ENCODE measurements around the gene ADD3.

Gene ADD3

GRCh38 chr10:110087682-110088081, 79.9 kb downstream of the ADD3 start:
- Histone ChIP-seq H3K79me2 (ENCODE audit: control insufficient read depth, insufficient read depth, low read length, unreplicated experiment) (peaks cover 32% of the 10 kb centered on the region), H3K27ac (ENCODE audit: low read depth, low read length) (no peak overlapping the region), H2AFZ (ENCODE audit: low read length, unreplicated experiment) (no peak overlapping the region), H3K4me1 (ENCODE audit: control insufficient read depth, insufficient read depth, low read length, unreplicated experiment) (peaks cover 18% of the 10 kb centered on the region), H3K36me3 (ENCODE audit: insufficient read depth, low read length) (no peaks in the 10 kb centered on the region), H3K27me3 (ENCODE audit: insufficient read depth, low read length) (no peaks in the 10 kb centered on the region), H3K4me3 (ENCODE audit: low read depth, low read length) (no peak overlapping the region)

GRCh38 chr10:110088367-110089104, 80.8 kb downstream of the ADD3 start:
- Histone ChIP-seq H2AFZ (ENCODE audit: low read length, unreplicated experiment) (no peak overlapping the region), H3K36me3 (ENCODE audit: insufficient read depth, low read length) (no peaks in the 10 kb centered on the region), H3K27ac (ENCODE audit: low read depth, low read length) (no peak overlapping the region), H3K79me2 (ENCODE audit: control insufficient read depth, insufficient read depth, low read length, unreplicated experiment) (peaks cover 27% of the 10 kb centered on the region), H3K27me3 (ENCODE audit: insufficient read depth, low read length) (no peaks in the 10 kb centered on the region), H3K4me3 (ENCODE audit: low read depth, low read length) (no peak overlapping the region), H3K4me1 (ENCODE audit: control insufficient read depth, insufficient read depth, low read length, unreplicated experiment) (peaks cover 9% of the 10 kb centered on the region)

- H3K4me3 ChIP-seq (ENCODE audit: low read depth, low read length): no peak overlapping the region
- peaks cover 33% of the 10 kb centered on the region for H3K79me2 ChIP-seq (ENCODE audit: control insufficient read depth, insufficient read depth, low read length, unreplicated experiment)
- no peaks in the 10 kb centered on the region for H3K27me3 ChIP-seq (ENCODE audit: insufficient read depth, low read length)
- H3K27ac ChIP-seq (ENCODE audit: low read depth, low read length): no peak overlapping the region
- H2AFZ ChIP-seq (ENCODE audit: low read length, unreplicated experiment): no peak overlapping the region
- no peaks in the 10 kb centered on the region for H3K4me1 ChIP-seq (ENCODE audit: control insufficient read depth, insufficient read depth, low read length, unreplicated experiment)
- no peaks in the 10 kb centered on the region for H3K36me3 ChIP-seq (ENCODE audit: insufficient read depth, low read length)
These were observed 84.0 kb downstream of the ADD3 start for GRCh38 chr10:110091830-110092229.

GRCh38 chr10:110093722-110094121, 85.9 kb downstream of the ADD3 start:
- Histone ChIP-seq H3K27ac (ENCODE audit: low read depth, low read length) (no peak overlapping the region), H3K79me2 (ENCODE audit: control insufficient read depth, insufficient read depth, low read length, unreplicated experiment) (peaks cover 30% of the 10 kb centered on the region), H3K36me3 (ENCODE audit: insufficient read depth, low read length) (no peaks in the 10 kb centered on the region), H3K27me3 (ENCODE audit: insufficient read depth, low read length) (no peaks in the 10 kb centered on the region), H3K4me1 (ENCODE audit: control insufficient read depth, insufficient read depth, low read length, unreplicated experiment) (no peaks in the 10 kb centered on the region), H3K4me3 (ENCODE audit: low read depth, low read length) (no peak overlapping the region), H2AFZ (ENCODE audit: low read length, unreplicated experiment) (no peak overlapping the region)

DNA sequence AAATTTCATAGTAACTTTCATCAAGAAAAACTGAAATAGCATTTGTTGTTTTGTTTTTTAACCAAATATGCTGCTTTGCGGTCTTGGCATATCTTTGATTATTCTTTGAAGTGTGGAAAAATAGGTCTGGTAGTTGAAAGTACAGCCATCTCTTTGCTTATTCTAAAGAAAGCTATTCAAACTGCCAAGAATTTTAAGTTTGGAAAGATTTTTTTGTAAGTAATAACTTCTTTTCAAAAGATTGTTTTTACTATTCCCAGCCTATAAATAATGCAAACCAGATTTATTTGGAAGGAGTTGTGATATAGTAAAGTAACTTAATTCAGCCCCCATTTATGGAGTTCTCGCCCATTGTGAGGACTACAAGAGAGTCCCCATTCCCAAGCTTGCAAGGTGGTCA, 87.0 kb downstream of the ADD3 start:
- no peak overlapping the region for H2AFZ ChIP-seq (ENCODE audit: low read length, unreplicated experiment)

DNA sequence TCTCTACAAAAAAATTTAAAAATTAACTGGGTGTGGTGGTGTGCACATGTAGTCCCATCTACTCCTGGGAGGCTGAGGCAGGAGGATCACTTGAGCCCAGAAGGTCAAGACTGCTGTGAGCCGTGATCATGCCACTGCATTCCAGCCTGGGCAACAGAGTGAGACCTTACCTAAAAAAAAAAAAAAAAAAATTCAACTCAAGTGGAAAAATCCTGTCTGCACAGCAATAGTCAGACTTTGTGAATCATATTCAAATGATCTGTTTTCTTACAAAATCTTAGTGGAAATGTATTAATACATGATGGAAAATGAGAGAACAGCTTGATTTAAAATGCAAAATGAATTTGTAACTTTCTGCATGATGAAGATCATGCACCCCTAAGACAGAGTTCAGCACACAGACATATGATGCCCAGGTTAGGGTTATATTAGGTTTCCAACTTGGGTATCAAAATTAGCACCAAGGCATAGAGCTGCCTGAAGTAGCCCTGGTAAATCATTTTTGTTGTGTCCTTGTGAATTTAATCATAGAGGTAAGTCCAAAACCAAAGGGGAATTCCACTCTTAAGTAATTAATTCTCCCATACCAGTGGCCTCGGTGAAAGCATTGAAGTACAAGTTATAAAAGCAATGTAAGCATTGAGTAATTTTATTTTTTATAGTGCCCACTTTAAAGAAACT, 93.8 kb downstream of the ADD3 start:
- Histone ChIP-seq H3K27ac (ENCODE audit: low read depth, low read length) (no peak overlapping the region), H3K79me2 (ENCODE audit: control insufficient read depth, insufficient read depth, low read length, unreplicated experiment) (peaks cover 12% of the 10 kb centered on the region), H3K4me3 (ENCODE audit: low read depth, low read length) (no peak overlapping the region), H2AFZ (ENCODE audit: low read length, unreplicated experiment) (no peak overlapping the region), H3K27me3 (ENCODE audit: insufficient read depth, low read length) (no peaks in the 10 kb centered on the region), H3K4me1 (ENCODE audit: control insufficient read depth, insufficient read depth, low read length, unreplicated experiment) (no peaks in the 10 kb centered on the region), H3K36me3 (ENCODE audit: insufficient read depth, low read length) (peaks cover 7% of the 10 kb centered on the region; the same call in 1 of the 2 replicates)

More for the DNA sequence above, 87.0 kb downstream of the ADD3 start:
- Histone ChIP-seq H3K27ac (ENCODE audit: low read depth, low read length) (no peak overlapping the region), H3K27me3 (ENCODE audit: insufficient read depth, low read length) (no peaks in the 10 kb centered on the region), H3K36me3 (ENCODE audit: insufficient read depth, low read length) (no peaks in the 10 kb centered on the region), H3K4me1 (ENCODE audit: control insufficient read depth, insufficient read depth, low read length, unreplicated experiment) (no peaks in the 10 kb centered on the region), H3K4me3 (ENCODE audit: low read depth, low read length) (no peak overlapping the region), H3K79me2 (ENCODE audit: control insufficient read depth, insufficient read depth, low read length, unreplicated experiment) (peaks cover 30% of the 10 kb centered on the region)

DNA sequence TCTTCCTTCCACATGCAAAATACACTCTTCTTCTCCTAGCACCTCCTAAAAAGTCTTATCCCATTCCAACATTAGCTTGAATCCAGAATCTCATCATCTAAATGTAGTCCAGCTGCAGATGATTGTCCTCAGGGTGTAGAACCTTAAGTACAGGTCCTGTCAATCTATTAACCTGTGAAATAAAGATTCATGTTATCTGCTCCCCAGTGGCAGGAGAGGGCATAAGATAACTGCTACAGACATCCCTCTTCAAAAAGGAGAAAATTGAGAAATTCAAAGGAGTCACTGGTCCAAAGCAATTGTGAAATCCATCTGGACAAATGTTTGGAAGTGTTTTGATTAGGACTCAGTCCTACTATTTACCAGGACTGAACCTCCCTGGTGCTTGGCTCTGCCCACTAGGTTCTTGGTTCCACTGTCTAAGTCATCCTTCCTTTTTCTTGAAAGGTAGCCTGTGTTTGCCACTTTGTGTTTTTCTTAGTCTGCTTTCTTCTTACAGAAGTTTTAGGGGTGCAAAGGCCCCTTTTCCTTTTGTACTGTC, 96.2 kb downstream of the ADD3 start:
- peaks cover 15% of the 10 kb centered on the region for H3K36me3 ChIP-seq (ENCODE audit: insufficient read depth, low read length)

GRCh38 chr10:110105873-110106272, 98.1 kb downstream of the ADD3 start:
- Histone ChIP-seq H3K27ac (ENCODE audit: low read depth, low read length) (no peak overlapping the region), H2AFZ (ENCODE audit: low read length, unreplicated experiment) (no peak overlapping the region), H3K4me3 (ENCODE audit: low read depth, low read length) (no peak overlapping the region), H3K36me3 (ENCODE audit: insufficient read depth, low read length) (peaks cover 17% of the 10 kb centered on the region), H3K79me2 (ENCODE audit: control insufficient read depth, insufficient read depth, low read length, unreplicated experiment) (no peaks in the 10 kb centered on the region), H3K4me1 (ENCODE audit: control insufficient read depth, insufficient read depth, low read length, unreplicated experiment) (no peaks in the 10 kb centered on the region), H3K27me3 (ENCODE audit: insufficient read depth, low read length) (no peaks in the 10 kb centered on the region)

More for the DNA sequence above, 96.2 kb downstream of the ADD3 start:
- Histone ChIP-seq H3K27ac (ENCODE audit: low read depth, low read length) (no peak overlapping the region), H3K4me3 (ENCODE audit: low read depth, low read length) (no peak overlapping the region), H2AFZ (ENCODE audit: low read length, unreplicated experiment) (no peak overlapping the region), H3K27me3 (ENCODE audit: insufficient read depth, low read length) (no peaks in the 10 kb centered on the region), H3K79me2 (ENCODE audit: control insufficient read depth, insufficient read depth, low read length, unreplicated experiment) (no peaks in the 10 kb centered on the region), H3K4me1 (ENCODE audit: control insufficient read depth, insufficient read depth, low read length, unreplicated experiment) (no peaks in the 10 kb centered on the region)

DNA sequence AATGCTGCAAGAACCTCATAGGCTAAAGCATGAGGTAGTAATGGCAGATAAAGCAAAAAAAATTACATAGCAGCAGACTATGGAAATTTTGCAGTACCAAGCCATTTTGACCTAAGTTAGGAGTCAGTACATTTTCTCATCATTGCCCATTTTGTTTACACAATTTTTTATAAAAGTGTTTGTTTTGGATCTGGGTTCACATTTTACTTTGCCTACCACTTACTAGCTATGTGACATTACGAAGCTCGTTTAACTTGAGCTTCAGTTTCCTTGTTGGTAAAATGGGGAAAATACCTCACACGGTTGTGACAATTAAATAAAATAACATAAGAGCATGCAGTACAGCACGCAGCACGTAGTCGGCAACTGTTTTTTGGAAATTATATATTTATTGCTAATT, 99.6 kb downstream of the ADD3 start:
- H3K27me3 ChIP-seq (ENCODE audit: insufficient read depth, low read length): no peaks in the 10 kb centered on the region
- no peak overlapping the region for H3K4me3 ChIP-seq (ENCODE audit: low read depth, low read length)
- no peaks in the 10 kb centered on the region for H3K4me1 ChIP-seq (ENCODE audit: control insufficient read depth, insufficient read depth, low read length, unreplicated experiment)
- H2AFZ ChIP-seq (ENCODE audit: low read length, unreplicated experiment): no peak overlapping the region
- H3K27ac ChIP-seq (ENCODE audit: low read depth, low read length): no peak overlapping the region
- peaks cover 17% of the 10 kb centered on the region for H3K36me3 ChIP-seq (ENCODE audit: insufficient read depth, low read length)
- no peaks in the 10 kb centered on the region for H3K79me2 ChIP-seq (ENCODE audit: control insufficient read depth, insufficient read depth, low read length, unreplicated experiment)

- H3K36me3 ChIP-seq (ENCODE audit: insufficient read depth, low read length): peaks cover 21% of the 10 kb centered on the region
These were observed 100.1 kb downstream of the ADD3 start for GRCh38 chr10:110107887-110108286.

GRCh38 chr10:110109511-110109910, 101.7 kb downstream of the ADD3 start:
- Histone ChIP-seq H3K4me1 (ENCODE audit: control insufficient read depth, insufficient read depth, low read length, unreplicated experiment) (no peaks in the 10 kb centered on the region), H3K36me3 (ENCODE audit: insufficient read depth, low read length) (peaks cover 24% of the 10 kb centered on the region), H2AFZ (ENCODE audit: low read length, unreplicated experiment) (no peak overlapping the region), H3K27ac (ENCODE audit: low read depth, low read length) (no peak overlapping the region), H3K27me3 (ENCODE audit: insufficient read depth, low read length) (no peaks in the 10 kb centered on the region), H3K4me3 (ENCODE audit: low read depth, low read length) (no peak overlapping the region), H3K79me2 (ENCODE audit: control insufficient read depth, insufficient read depth, low read length, unreplicated experiment) (no peaks in the 10 kb centered on the region)

More at GRCh38 chr10:110107887-110108286, 100.1 kb downstream of the ADD3 start:
- H2AFZ ChIP-seq (ENCODE audit: low read length, unreplicated experiment): no peak overlapping the region
- no peaks in the 10 kb centered on the region for H3K4me1 ChIP-seq (ENCODE audit: control insufficient read depth, insufficient read depth, low read length, unreplicated experiment)
- no peak overlapping the region for H3K27ac ChIP-seq (ENCODE audit: low read depth, low read length)
- no peak overlapping the region for H3K4me3 ChIP-seq (ENCODE audit: low read depth, low read length)
- no peaks in the 10 kb centered on the region for H3K27me3 ChIP-seq (ENCODE audit: insufficient read depth, low read length)
- no peaks in the 10 kb centered on the region for H3K79me2 ChIP-seq (ENCODE audit: control insufficient read depth, insufficient read depth, low read length, unreplicated experiment)
